Measurements from ENCODE around the gene ZBTB16.

ZBTB16 gene

DNA sequence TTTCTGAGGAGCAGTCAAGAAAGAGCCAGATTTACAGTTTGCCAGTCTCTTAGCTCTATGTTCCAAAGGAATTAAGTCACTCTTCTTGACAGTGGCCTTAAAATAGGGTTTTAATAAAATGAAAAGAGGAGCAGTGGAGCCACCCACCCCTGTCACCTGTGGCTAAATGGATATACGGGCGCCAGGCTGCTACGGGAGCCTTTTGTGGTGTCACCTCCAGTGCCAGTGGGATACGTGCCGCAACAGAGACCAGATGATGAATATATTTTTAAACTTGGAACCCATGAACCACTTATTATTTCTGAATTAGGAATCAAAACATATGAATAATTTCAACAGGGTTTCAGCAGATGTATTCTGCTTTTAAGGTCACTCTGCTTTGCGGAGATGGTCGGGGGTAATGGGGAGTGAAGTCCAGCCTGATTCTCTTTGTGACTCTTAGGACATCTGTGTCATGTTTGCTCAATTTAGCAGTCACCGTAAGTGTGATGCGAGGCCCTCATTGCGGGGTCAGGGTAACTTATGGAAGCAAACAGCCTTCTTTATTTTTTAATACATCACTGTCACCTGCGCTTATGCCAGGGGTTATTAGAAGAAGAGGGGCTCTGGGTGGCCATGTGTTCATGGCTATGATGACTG is 64.3 kb downstream of the ZBTB16 start:
- Histone ChIP-seq H3K27me3 (ENCODE audit: insufficient read depth, poor library complexity, severe bottlenecking) (no peaks in the 10 kb centered on the region), H3K4me3 (replicated peaks; ENCODE audit: insufficient read depth, low read length) (no peak overlapping the region)

DNA sequence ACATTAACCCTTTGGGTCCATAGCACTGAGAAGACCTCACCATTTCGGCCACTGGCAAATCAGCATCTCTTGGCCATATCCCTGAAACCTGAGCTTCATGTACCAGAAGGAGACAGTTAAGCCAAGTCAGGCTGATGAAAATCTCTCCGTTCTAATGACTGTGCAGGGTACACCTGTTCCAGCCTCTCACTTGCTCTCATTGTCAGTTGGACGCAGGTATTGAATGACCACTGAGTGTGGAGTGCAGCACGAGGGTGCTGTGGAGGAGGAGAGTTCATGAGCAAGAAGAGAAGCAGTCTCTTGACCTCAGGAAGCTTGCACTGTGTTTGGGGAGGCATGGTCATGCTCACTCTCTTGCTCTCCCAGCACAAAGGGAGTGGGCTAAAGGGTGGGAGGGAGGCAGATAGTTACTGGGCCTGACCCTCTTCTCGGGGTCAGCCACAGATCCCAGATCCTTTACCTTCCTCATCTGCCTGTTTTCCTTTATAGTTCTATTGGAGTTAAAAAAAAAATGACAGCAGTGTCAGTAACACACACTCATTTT is 65.2 kb downstream of the ZBTB16 start:
- Histone ChIP-seq H3K27me3 (ENCODE audit: insufficient read depth, poor library complexity, severe bottlenecking) (no peaks in the 10 kb centered on the region), H3K4me3 (replicated peaks; ENCODE audit: insufficient read depth, low read length) (no peak overlapping the region), H3K27ac (replicated peaks) (no peak overlapping the region)
- DNase-seq (ENCODE audit: low read depth in 1 of 2, low spot score in 1 of 2), result no peak
- TF ChIP-seq, protein P1, sequence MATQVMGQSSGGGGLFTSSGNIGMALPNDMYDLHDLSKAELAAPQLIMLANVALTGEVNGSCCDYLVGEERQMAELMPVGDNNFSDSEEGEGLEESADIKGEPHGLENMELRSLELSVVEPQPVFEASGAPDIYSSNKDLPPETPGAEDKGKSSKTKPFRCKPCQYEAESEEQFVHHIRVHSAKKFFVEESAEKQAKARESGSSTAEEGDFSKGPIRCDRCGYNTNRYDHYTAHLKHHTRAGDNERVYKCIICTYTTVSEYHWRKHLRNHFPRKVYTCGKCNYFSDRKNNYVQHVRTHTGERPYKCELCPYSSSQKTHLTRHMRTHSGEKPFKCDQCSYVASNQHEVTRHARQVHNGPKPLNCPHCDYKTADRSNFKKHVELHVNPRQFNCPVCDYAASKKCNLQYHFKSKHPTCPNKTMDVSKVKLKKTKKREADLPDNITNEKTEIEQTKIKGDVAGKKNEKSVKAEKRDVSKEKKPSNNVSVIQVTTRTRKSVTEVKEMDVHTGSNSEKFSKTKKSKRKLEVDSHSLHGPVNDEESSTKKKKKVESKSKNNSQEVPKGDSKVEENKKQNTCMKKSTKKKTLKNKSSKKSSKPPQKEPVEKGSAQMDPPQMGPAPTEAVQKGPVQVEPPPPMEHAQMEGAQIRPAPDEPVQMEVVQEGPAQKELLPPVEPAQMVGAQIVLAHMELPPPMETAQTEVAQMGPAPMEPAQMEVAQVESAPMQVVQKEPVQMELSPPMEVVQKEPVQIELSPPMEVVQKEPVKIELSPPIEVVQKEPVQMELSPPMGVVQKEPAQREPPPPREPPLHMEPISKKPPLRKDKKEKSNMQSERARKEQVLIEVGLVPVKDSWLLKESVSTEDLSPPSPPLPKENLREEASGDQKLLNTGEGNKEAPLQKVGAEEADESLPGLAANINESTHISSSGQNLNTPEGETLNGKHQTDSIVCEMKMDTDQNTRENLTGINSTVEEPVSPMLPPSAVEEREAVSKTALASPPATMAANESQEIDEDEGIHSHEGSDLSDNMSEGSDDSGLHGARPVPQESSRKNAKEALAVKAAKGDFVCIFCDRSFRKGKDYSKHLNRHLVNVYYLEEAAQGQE (IDR thresholded peaks at IDR 0.05; ENCODE audit: insufficient replicate concordance, low read depth), result no peak
- TF ChIP-seq SPI1 (IDR thresholded peaks at IDR 0.05; ENCODE audit: borderline replicate concordance, low read depth) (no peak), POLR2AphosphoS5 (IDR thresholded peaks at IDR 0.05; ENCODE audit: low read depth) (no peak), GABPA (IDR thresholded peaks at IDR 0.05; ENCODE audit: low read depth) (no peak)
- TF ChIP-seq, protein P2, sequence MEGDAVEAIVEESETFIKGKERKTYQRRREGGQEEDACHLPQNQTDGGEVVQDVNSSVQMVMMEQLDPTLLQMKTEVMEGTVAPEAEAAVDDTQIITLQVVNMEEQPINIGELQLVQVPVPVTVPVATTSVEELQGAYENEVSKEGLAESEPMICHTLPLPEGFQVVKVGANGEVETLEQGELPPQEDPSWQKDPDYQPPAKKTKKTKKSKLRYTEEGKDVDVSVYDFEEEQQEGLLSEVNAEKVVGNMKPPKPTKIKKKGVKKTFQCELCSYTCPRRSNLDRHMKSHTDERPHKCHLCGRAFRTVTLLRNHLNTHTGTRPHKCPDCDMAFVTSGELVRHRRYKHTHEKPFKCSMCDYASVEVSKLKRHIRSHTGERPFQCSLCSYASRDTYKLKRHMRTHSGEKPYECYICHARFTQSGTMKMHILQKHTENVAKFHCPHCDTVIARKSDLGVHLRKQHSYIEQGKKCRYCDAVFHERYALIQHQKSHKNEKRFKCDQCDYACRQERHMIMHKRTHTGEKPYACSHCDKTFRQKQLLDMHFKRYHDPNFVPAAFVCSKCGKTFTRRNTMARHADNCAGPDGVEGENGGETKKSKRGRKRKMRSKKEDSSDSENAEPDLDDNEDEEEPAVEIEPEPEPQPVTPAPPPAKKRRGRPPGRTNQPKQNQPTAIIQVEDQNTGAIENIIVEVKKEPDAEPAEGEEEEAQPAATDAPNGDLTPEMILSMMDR (IDR thresholded peaks at IDR 0.05; ENCODE audit: insufficient read depth, low read length), result no peak

More for the DNA sequence above, 64.3 kb downstream of the ZBTB16 start:
- no peak for DNase-seq (ENCODE audit: low read depth in 1 of 2, low spot score in 1 of 2)
- H3K27ac ChIP-seq (replicated peaks), result no peak overlapping the region
- TF ChIP-seq SPI1 (IDR thresholded peaks at IDR 0.05; ENCODE audit: borderline replicate concordance, low read depth) (no peak), POLR2AphosphoS5 (IDR thresholded peaks at IDR 0.05; ENCODE audit: low read depth) (no peak), GABPA (IDR thresholded peaks at IDR 0.05; ENCODE audit: low read depth) (no peak)
- TF ChIP-seq, protein P2 (IDR thresholded peaks at IDR 0.05; ENCODE audit: insufficient read depth, low read length), result no peak
- TF ChIP-seq, protein P1 (IDR thresholded peaks at IDR 0.05; ENCODE audit: insufficient replicate concordance, low read depth), result no peak

DNA sequence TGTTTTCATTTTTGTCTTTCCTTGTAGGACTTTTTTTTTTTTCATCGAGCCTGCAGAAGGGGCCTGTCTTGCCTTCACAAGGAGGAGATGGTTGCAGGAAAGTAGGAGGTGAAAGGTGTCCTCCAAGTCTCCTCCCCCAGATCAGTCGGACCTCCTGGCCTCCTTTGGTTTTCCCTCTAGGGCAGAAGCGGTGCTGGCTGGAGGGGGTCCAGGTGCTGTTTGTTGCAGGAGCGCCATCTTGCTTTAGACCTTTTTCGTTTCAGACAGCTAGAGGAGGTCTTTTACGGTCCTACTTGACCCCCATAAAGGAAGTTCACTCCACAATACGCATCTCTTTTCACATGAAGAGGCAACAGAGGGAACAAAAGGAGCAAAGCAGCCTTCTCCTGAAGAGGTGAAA is 66.0 kb downstream of the ZBTB16 start:
- no peaks in the 10 kb centered on the region for H3K27me3 ChIP-seq (ENCODE audit: insufficient read depth, poor library complexity, severe bottlenecking)
- H3K27ac ChIP-seq (replicated peaks), result no peak overlapping the region
- TF ChIP-seq, protein P2 (IDR thresholded peaks at IDR 0.05; ENCODE audit: insufficient read depth, low read length), result no peak
- TF ChIP-seq POLR2AphosphoS5 (IDR thresholded peaks at IDR 0.05; ENCODE audit: low read depth) (no peak), GABPA (IDR thresholded peaks at IDR 0.05; ENCODE audit: low read depth) (no peak), SPI1 (IDR thresholded peaks at IDR 0.05; ENCODE audit: borderline replicate concordance, low read depth) (no peak)
- TF ChIP-seq, protein P1 (IDR thresholded peaks at IDR 0.05; ENCODE audit: insufficient replicate concordance, low read depth), result no peak
- no peak overlapping the region for H3K4me3 ChIP-seq (replicated peaks; ENCODE audit: insufficient read depth, low read length)
- DNase-seq (ENCODE audit: low read depth in 1 of 2, low spot score in 1 of 2), result no peak

All from HL-60 (cell line).